ENCODE results near the gene DUSP11. TPM values are rescaled to one million over a fixed set of nuclear protein-coding genes. Genes with fewer than 3 reads are reported as not detected.

Gene DUSP11
- total RNA-seq, 1 donor from 2014 or later, result 17.6 TPM

Other genes with a start within 250 kb of the DUSP11 start
- gene NAT8, start 137.7 kb downstream of the DUSP11 start, total RNA-seq, result not detected
- gene TPRKB, start 42.8 kb downstream of the DUSP11 start, total RNA-seq, result 17.3 TPM
- gene C2orf78, start 4.1 kb upstream of the DUSP11 start, total RNA-seq, result not detected
- gene STAMBP, start 48.9 kb upstream of the DUSP11 start, total RNA-seq, result 31.3 TPM
- 22.2 TPM for gene ACTG2, start 112.9 kb upstream of the DUSP11 start, total RNA-seq
- 38.0 TPM for gene DGUOK, start 146.8 kb upstream of the DUSP11 start, total RNA-seq
- gene TET3, start 204.8 kb upstream of the DUSP11 start, total RNA-seq, result 21.5 TPM

Data from lower lobe of right lung (tissue), 1 donor.